K562 (cell line): Measurements from ENCODE around the gene ATP12A. TPM values are rescaled to one million over a fixed set of nuclear protein-coding genes. Genes with fewer than 3 reads are reported as not detected.

Source experiments
- polyA plus RNA-seq, 8 experiments: library from polyadenylated mRNA; depleted of rRNA in 4 of 8; stranded (reverse) in 5 of 8; unstranded in 3 of 8; fragments of >200 nt; fragmentation: Nextera tagmentation in 2 of 8; fragmentation: Illumina TruSeq in 1 of 8; extraction: Ambion mirVana in 2 of 8; extraction: Trizol in 1 of 8; gene quantifications; 2 replicates each; pipeline versions ENCODE4 v1.2.1 to v1.2.3, GENCODE V29; 2011 to 2014; ENCODE audit warnings: inconsistent platforms in 1 of 8, missing spikeins in 1 of 8
- small RNA-seq: library from RNA; depleted of rRNA; stranded (forward); fragments of <200 nt; gene quantifications from one replicate; pipeline ENCODE3, GENCODE V24; 2014
- total RNA-seq, 7 experiments: library from RNA; depleted of rRNA in 6 of 7; stranded (reverse); fragments of >200 nt in 6 of 7; fragmentation: Illumina TruSeq in 2 of 7; extraction: Trizol in 2 of 7; gene quantifications; 2 replicates each; pipeline versions ENCODE4 v1.2.1 to v1.2.3, GENCODE V29; 2011 to 2021; ENCODE audit warnings: low replicate concordance in 1 of 7

The ATP12A gene
- total and polyA plus RNA-seq, 9 of the 15 experiments (the other 6 are each of a cell fraction or from before 2014, with no cell fraction given): not detected

Small RNAs within 50 kb of the gene (small RNA-seq; reads per million reads assigned to genes)
- not detected for gene RNY1P7

Other genes starting within 250 kb of the ATP12A start
- 12.8 and 14.0 TPM in 2 replicates for gene PARP4, start 167.6 kb upstream of the ATP12A start, total RNA-seq (2014; rRNA removed)
- 19.9 and 21.0 TPM in 2 replicates for gene PARP4, start 167.6 kb upstream of the ATP12A start, total RNA-seq (2014; rRNA removed; fragmentation: Illumina TruSeq; extraction: Trizol)
- 24.7 and 26.3 TPM in 2 replicates for gene PARP4, start 167.6 kb upstream of the ATP12A start, total RNA-seq (2015; rRNA removed; fragmentation: Illumina TruSeq; extraction: Trizol)
- 18.8 and 19.3 TPM in 2 replicates for gene PARP4, start 167.6 kb upstream of the ATP12A start, total RNA-seq (2021)
- gene PARP4, start 167.6 kb upstream of the ATP12A start, polyA plus RNA-seq (2011; rRNA removed): 17.3 and 21.9 TPM in 2 replicates
- gene PARP4, start 167.6 kb upstream of the ATP12A start, polyA plus RNA-seq (2014; fragmentation: Illumina TruSeq; extraction: Trizol): 18.4 and 21.4 TPM in 2 replicates
- 10 to 100 TPM in 1 of 2 experiments, 1 to 10 TPM in 1; 6.3 to 16.0 TPM for gene PARP4, start 167.6 kb upstream of the ATP12A start, polyA plus RNA-seq (2014; fragmentation: Nextera tagmentation; extraction: Ambion mirVana)
- 13.6 and 15.2 TPM in 2 replicates for gene PARP4, start 167.6 kb upstream of the ATP12A start, polyA plus RNA-seq (2014; rRNA removed)
- gene RNF17, start 83.8 kb downstream of the ATP12A start, total RNA-seq (2014; rRNA removed): 0.23 and 0.69 TPM in 2 replicates
- 0.54 and 0.65 TPM in 2 replicates for gene RNF17, start 83.8 kb downstream of the ATP12A start, total RNA-seq (2014; rRNA removed; fragmentation: Illumina TruSeq; extraction: Trizol)
- 0.45 and 0.58 TPM in 2 replicates for gene RNF17, start 83.8 kb downstream of the ATP12A start, total RNA-seq (2015; rRNA removed; fragmentation: Illumina TruSeq; extraction: Trizol)
- gene RNF17, start 83.8 kb downstream of the ATP12A start, total RNA-seq (2021): 0.45 and 0.58 TPM in 2 replicates
- gene RNF17, start 83.8 kb downstream of the ATP12A start, polyA plus RNA-seq (2011; rRNA removed): 0.11 and 0.51 TPM in 2 replicates
- 0.59 and 0.75 TPM in 2 replicates for gene RNF17, start 83.8 kb downstream of the ATP12A start, polyA plus RNA-seq (2014; fragmentation: Illumina TruSeq; extraction: Trizol)
- under 1 TPM; 0.25 to 0.42 TPM for gene RNF17, start 83.8 kb downstream of the ATP12A start, polyA plus RNA-seq (2014; fragmentation: Nextera tagmentation; extraction: Ambion mirVana)
- gene RNF17, start 83.8 kb downstream of the ATP12A start, polyA plus RNA-seq (2014; rRNA removed): 0.90 and 1.1 TPM in 2 replicates